ENCODE data around the gene DMPK.
A peak's percentile ranks its signal among the peaks of the same experiment; 100 is the strongest.

DMPK gene

GRCh38 chr19:45786533-45786894, 4.2 kb upstream of the DMPK start:
- DNase-seq (ENCODE audit: low read depth in 2 of 2, low spot score in 1 of 2) = no peak

- no peak for DNase-seq (ENCODE audit: low read depth in 2 of 2, low spot score in 1 of 2)
Measured at GRCh38 chr19:45785781-45786532, 3.7 kb upstream of the DMPK start.

- no peak for DNase-seq (ENCODE audit: low read depth in 2 of 2, low spot score in 1 of 2)
Measured at GRCh38 chr19:45785097-45785496, 2.8 kb upstream of the DMPK start.

GRCh38 chr19:45784096-45784495, 1.8 kb upstream of the DMPK start:
- DNase-seq (ENCODE audit: low read depth in 2 of 2, low spot score in 1 of 2) = no peak

- DNase-seq (ENCODE audit: low read depth in 2 of 2, low spot score in 1 of 2) = no peak
Measured at GRCh38 chr19:45782820-45783785, 813 bp upstream of the DMPK start.

- no peak for DNase-seq (ENCODE audit: low read depth in 2 of 2, low spot score in 1 of 2)
Measured at GRCh38 chr19:45781214-45782161, 802 bp downstream of the DMPK start.

GRCh38 chr19:45780448-45781213, 1.7 kb downstream of the DMPK start:
- DNase-seq (ENCODE audit: low read depth in 2 of 2, low spot score in 1 of 2) = no peak

GRCh38 chr19:45780146-45780447, 2.2 kb downstream of the DMPK start:
- no peak for DNase-seq (ENCODE audit: low read depth in 2 of 2, low spot score in 1 of 2)

- peak; percentile 50 to 60 for DNase-seq (ENCODE audit: low read depth in 2 of 2, low spot score in 1 of 2)
Measured at GRCh38 chr19:45779231-45780145, 2.8 kb downstream of the DMPK start.

GRCh38 chr19:45778010-45778661, 4.2 kb downstream of the DMPK start:
- DNase-seq (ENCODE audit: low read depth in 2 of 2, low spot score in 1 of 2) = no peak

- no peak for DNase-seq (ENCODE audit: low read depth in 2 of 2, low spot score in 1 of 2)
Measured at GRCh38 chr19:45777395-45777961, 4.8 kb downstream of the DMPK start.

- DNase-seq (ENCODE audit: low read depth in 2 of 2, low spot score in 1 of 2) = no peak
Measured at GRCh38 chr19:45774765-45775164, 7.5 kb downstream of the DMPK start.

GRCh38 chr19:45773384-45773783, 8.9 kb downstream of the DMPK start:
- DNase-seq (ENCODE audit: low read depth in 2 of 2, low spot score in 1 of 2) = no peak

- DNase-seq (ENCODE audit: low read depth in 2 of 2, low spot score in 1 of 2) = no peak
Measured at GRCh38 chr19:45772912-45773311, 9.4 kb downstream of the DMPK start.

GRCh38 chr19:45772130-45772840, 10.0 kb downstream of the DMPK start:
- no peak for DNase-seq (ENCODE audit: low read depth in 2 of 2, low spot score in 1 of 2)

GRCh38 chr19:45771311-45771933, 10.9 kb downstream of the DMPK start:
- no peak for DNase-seq (ENCODE audit: low read depth in 2 of 2, low spot score in 1 of 2)
